ENCODE measurements around the gene DHX58.

- TF ChIP-seq EZH2 (IDR thresholded peaks at IDR 0.05) (no peak), POLR2AphosphoS5 (IDR thresholded peaks at IDR 0.05; ENCODE audit: borderline replicate concordance, low read depth, low read length) (no peak), FOXP2 (optimal IDR thresholded peaks at IDR 0.05; ENCODE audit: control extremely low read depth, extremely low read length, insufficient read depth) (no peak)
Measured at GRCh38 chr17:42096360-42097111, 16.0 kb downstream of the DHX58 start.

All from SK-N-MC (cell line).